Measurements from ENCODE around the gene TMEM92.

DNA sequence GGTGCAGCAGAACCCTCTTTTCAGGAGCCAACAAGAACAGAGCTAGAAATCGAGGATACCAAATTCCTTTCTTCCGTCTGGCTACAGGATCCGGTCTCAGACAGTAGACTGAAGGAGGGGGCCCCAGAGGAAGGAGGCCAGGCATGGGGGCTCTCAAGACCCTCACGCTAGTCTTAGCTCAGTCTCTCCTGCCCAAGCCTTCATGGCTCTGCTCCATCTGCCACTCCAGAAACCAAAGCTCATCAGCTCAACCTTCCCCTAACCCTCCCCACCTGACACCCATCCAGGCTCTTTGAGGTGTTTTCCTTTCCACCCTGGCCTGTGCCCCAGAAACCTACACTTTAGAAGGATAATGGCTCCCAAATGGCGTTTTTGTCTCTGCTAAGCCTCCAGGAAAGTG lies 6.2 kb upstream of the TMEM92 start:
- TF ChIP-seq, protein P1, sequence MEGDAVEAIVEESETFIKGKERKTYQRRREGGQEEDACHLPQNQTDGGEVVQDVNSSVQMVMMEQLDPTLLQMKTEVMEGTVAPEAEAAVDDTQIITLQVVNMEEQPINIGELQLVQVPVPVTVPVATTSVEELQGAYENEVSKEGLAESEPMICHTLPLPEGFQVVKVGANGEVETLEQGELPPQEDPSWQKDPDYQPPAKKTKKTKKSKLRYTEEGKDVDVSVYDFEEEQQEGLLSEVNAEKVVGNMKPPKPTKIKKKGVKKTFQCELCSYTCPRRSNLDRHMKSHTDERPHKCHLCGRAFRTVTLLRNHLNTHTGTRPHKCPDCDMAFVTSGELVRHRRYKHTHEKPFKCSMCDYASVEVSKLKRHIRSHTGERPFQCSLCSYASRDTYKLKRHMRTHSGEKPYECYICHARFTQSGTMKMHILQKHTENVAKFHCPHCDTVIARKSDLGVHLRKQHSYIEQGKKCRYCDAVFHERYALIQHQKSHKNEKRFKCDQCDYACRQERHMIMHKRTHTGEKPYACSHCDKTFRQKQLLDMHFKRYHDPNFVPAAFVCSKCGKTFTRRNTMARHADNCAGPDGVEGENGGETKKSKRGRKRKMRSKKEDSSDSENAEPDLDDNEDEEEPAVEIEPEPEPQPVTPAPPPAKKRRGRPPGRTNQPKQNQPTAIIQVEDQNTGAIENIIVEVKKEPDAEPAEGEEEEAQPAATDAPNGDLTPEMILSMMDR (optimal IDR thresholded peaks at IDR 0.05 in 1 of 3, IDR thresholded peaks at IDR 0.05 in 1 of 3, conservative IDR thresholded peaks at IDR 0.05 in 1 of 3; ENCODE audit: extremely low read depth in 1 of 3, insufficient read depth in 2 of 3, low read length in 3 of 3), result no peak
- TF ChIP-seq EZH2 (IDR thresholded peaks at IDR 0.05; ENCODE audit: low read length), result no peak

All from keratinocyte (primary cell).